Neural progenitor cell (in vitro differentiated cells): ENCODE results near the gene CADM1. TPM values are rescaled to one million over a fixed set of nuclear protein-coding genes. Genes with fewer than 3 reads are reported as not detected.

Source experiments
- DNase-seq: peaks from one replicate; pipeline ENCODE4 v3.0.0-alpha.2; 2016; ENCODE audit warnings: low spot score
- H2AFZ ChIP-seq: fragments of 200-600 bp; sonication (generic); replicated peaks from 2 replicates; pipeline ENCODE4 v1.6.1; 2016; ENCODE audit warnings: antibody characterized with exemption
- H3F3A ChIP-seq: fragments of 200-600 bp; sonication (generic); 2 replicates; pipeline ENCODE4 v1.6.1; 2016; ENCODE audit warnings: antibody characterized with exemption, low read depth
- H3K27ac ChIP-seq: fragments of 200-600 bp; sonication (generic); 2 replicates; pipeline ENCODE4 v1.5.1; 2016; ENCODE audit warnings: mild to moderate bottlenecking
- H3K27me3 ChIP-seq: fragments of 200-600 bp; sonication (generic); 2 replicates; pipeline ENCODE4 v1.6.1; 2016; ENCODE audit warnings: mild to moderate bottlenecking, moderate library complexity
- H3K36me3 ChIP-seq: fragments of 200-600 bp; sonication (generic); 2 replicates; pipeline ENCODE4 v1.5.1; 2016
- H3K4me1 ChIP-seq: fragments of 200-600 bp; sonication (generic); 2 replicates; pipeline ENCODE4 v1.6.1; 2016; ENCODE audit warnings: mixed run types
- H3K4me2 ChIP-seq: fragments of 200-600 bp; sonication (generic); 2 replicates; pipeline ENCODE4 v1.6.1; 2016
- H3K4me3 ChIP-seq: fragments of 200-600 bp; sonication (generic); 2 replicates; pipeline ENCODE4 v1.5.1; 2016
- H3K79me2 ChIP-seq: fragments of 200-600 bp; sonication (generic); 2 replicates; pipeline ENCODE4 v1.6.1; 2016; ENCODE audit warnings: low read depth
- H3K9ac ChIP-seq: fragments of 200-600 bp; sonication (generic); 2 replicates; pipeline ENCODE4 v1.6.1; 2016
- H3K9me3 ChIP-seq: fragments of 200-600 bp; sonication (generic); 2 replicates; pipeline ENCODE4 v1.5.1; 2016; ENCODE audit warnings: low read depth
- H4K20me1 ChIP-seq: fragments of 200-600 bp; sonication (generic); 2 replicates; pipeline ENCODE4 v1.6.1; 2016; ENCODE audit warnings: low read depth
- H3K27ac Mint-ChIP-seq: 3 replicates; pipeline ENCODE4 v1.8.0; 2021; ENCODE audit warnings: mixed read lengths
- H3K27me3 Mint-ChIP-seq: 2 replicates; pipeline ENCODE4 v1.8.0; 2022; ENCODE audit warnings: low read depth, mild to moderate bottlenecking, inconsistent platforms, moderate library complexity, mixed read lengths; ENCODE audit not compliant: insufficient read depth
- H3K36me3 Mint-ChIP-seq: 3 replicates; pipeline ENCODE4 v1.8.0; 2021; ENCODE audit warnings: mixed read lengths
- H3K4me1 Mint-ChIP-seq: 3 replicates; pipeline ENCODE4 v1.8.0; 2021; ENCODE audit warnings: mixed read lengths
- H3K4me3 Mint-ChIP-seq: 3 replicates; pipeline ENCODE4 v1.8.0; 2021; ENCODE audit warnings: mild to moderate bottlenecking, moderate library complexity, mixed read lengths
- H3K9me3 Mint-ChIP-seq: 3 replicates; pipeline ENCODE4 v1.8.0; 2020; ENCODE audit warnings: mixed read lengths
- CTCF ChIP-seq: fragments of 200-600 bp; sonication (generic); IDR thresholded peaks from 2 replicates; pipeline ENCODE4 v1.5.1; 2017; ENCODE audit warnings: antibody characterized with exemption, mild to moderate bottlenecking
- EZH2 ChIP-seq: fragments of 200-600 bp; sonication (generic); IDR thresholded peaks from 2 replicates; pipeline ENCODE4 v1.6.1; 2017; ENCODE audit warnings: antibody characterized with exemption, mild to moderate bottlenecking, moderate library complexity
- EZH2phosphoT487 ChIP-seq: fragments of 200-600 bp; sonication (generic); IDR thresholded peaks from 2 replicates; pipeline ENCODE4 v1.6.1; 2017; ENCODE audit warnings: antibody characterized with exemption
- total RNA-seq: library from RNA; depleted of rRNA; stranded (reverse); fragments of >200 nt; gene quantifications from 2 replicates; pipeline ENCODE4 v1.2.3, GENCODE V29; 2015; ENCODE audit warnings: low replicate concordance

The CADM1 gene
- total RNA-seq, 1 donor from 2014 or later, result 123 TPM

DNA sequence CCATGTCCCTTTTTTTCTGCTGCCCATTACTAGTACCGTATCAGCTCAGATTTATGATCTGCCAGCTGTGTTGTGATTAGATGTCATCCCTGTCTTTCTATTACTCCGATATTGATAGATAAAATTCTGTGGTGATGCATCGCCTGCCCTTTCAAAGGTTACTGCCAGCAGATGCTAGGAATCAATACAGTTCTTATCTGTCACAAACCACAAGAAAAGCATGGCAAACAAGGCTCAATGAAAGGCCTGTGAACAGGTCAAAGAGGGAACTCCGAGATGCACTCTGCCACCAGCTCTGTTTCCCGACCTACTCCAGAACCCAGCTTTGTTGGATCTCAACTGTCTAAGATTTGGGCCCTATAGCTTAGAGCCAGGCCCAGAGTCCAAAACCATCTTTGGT lies 246.0 kb downstream of the CADM1 start:
- Histone ChIP-seq H3K27me3 (no peaks in the 10 kb centered on the region), H3K36me3 (no peaks in the 10 kb centered on the region), H3K9me3 (no peaks in the 10 kb centered on the region), H3K4me1 (peaks cover 6% of the 10 kb centered on the region), H3K4me2 (no peak overlapping the region), H3F3A (no peaks in the 10 kb centered on the region), H3K79me2 (no peaks in the 10 kb centered on the region), H3K27ac (no peak overlapping the region), H3K9ac (no peak overlapping the region), H2AFZ (no peak overlapping the region), H4K20me1 (no peaks in the 10 kb centered on the region), H3K4me3 (no peak overlapping the region)
- no peaks in the 10 kb centered on the region for H3K9me3 Mint-ChIP-seq
- H3K27me3 Mint-ChIP-seq, result no peaks in the 10 kb centered on the region
- TF ChIP-seq EZH2 (no peak), CTCF (no peak), EZH2phosphoT487 (no peak)
- no peak for DNase-seq
- H3K27ac Mint-ChIP-seq, result no peak overlapping the region
- no peak overlapping the region for H3K4me3 Mint-ChIP-seq
- peaks cover 10% of the 10 kb centered on the region for H3K4me1 Mint-ChIP-seq
- H3K36me3 Mint-ChIP-seq, result peaks cover 4% of the 10 kb centered on the region

GRCh38 chr11:115257678-115258077 lies 246.5 kb downstream of the CADM1 start:
- Mint-ChIP-seq H3K4me3 (no peak overlapping the region), H3K9me3 (no peaks in the 10 kb centered on the region), H3K27ac (no peak overlapping the region), H3K4me1 (peaks cover 10% of the 10 kb centered on the region), H3K36me3 (peaks cover 4% of the 10 kb centered on the region), H3K27me3 (no peaks in the 10 kb centered on the region)
- no peaks in the 10 kb centered on the region for H3K36me3 ChIP-seq
- no peaks in the 10 kb centered on the region for H3K9me3 ChIP-seq
- no peaks in the 10 kb centered on the region for H3K79me2 ChIP-seq
- no peaks in the 10 kb centered on the region for H4K20me1 ChIP-seq
- no peak overlapping the region for H3K4me2 ChIP-seq
- no peak overlapping the region for H3K27ac ChIP-seq
- peaks cover 5% of the 10 kb centered on the region for H3K4me1 ChIP-seq
- no peaks in the 10 kb centered on the region for H3F3A ChIP-seq
- no peak overlapping the region for H2AFZ ChIP-seq
- H3K4me3 ChIP-seq, result no peak overlapping the region
- no peak overlapping the region for H3K9ac ChIP-seq
- no peak for TF ChIP-seq EZH2
- no peak for DNase-seq
- no peaks in the 10 kb centered on the region for H3K27me3 ChIP-seq

DNA sequence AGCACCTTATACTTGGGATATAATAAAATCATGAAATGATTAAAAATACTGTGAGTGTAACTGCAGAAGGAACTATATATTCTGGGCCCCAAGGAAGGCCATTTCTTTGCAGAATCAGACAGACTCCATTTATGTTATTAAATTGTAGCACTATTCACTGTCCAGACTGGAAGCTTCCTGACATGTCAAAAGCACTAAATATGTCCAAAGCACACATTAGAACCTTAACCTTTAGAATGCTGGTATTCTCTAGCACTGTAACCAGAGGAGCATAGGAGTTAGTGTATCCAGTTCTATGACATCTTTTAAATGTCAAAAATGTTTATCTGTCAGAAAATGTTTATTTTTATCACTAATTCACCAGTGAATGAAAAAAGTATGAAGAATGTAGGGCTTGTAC lies 246.9 kb downstream of the CADM1 start:
- no peak overlapping the region for H3K27ac Mint-ChIP-seq
- no peak overlapping the region for H2AFZ ChIP-seq
- no peaks in the 10 kb centered on the region for H3F3A ChIP-seq
- H3K27me3 ChIP-seq, result no peaks in the 10 kb centered on the region
- TF ChIP-seq CTCF (no peak), EZH2phosphoT487 (no peak), EZH2 (no peak)
- H3K27ac ChIP-seq, result no peak overlapping the region
- H3K4me2 ChIP-seq, result no peak overlapping the region
- peaks cover 4% of the 10 kb centered on the region for H3K36me3 Mint-ChIP-seq
- no peak overlapping the region for H3K4me3 ChIP-seq
- H3K9me3 Mint-ChIP-seq, result no peaks in the 10 kb centered on the region
- no peak for DNase-seq
- no peaks in the 10 kb centered on the region for H3K36me3 ChIP-seq
- H3K4me3 Mint-ChIP-seq, result no peak overlapping the region
- no peak overlapping the region for H3K9ac ChIP-seq
- H3K27me3 Mint-ChIP-seq, result no peaks in the 10 kb centered on the region
- peaks cover 10% of the 10 kb centered on the region for H3K4me1 Mint-ChIP-seq
- H4K20me1 ChIP-seq, result no peaks in the 10 kb centered on the region
- no peaks in the 10 kb centered on the region for H3K79me2 ChIP-seq
- H3K9me3 ChIP-seq, result no peaks in the 10 kb centered on the region
- H3K4me1 ChIP-seq, result peaks cover 1% of the 10 kb centered on the region

DNA sequence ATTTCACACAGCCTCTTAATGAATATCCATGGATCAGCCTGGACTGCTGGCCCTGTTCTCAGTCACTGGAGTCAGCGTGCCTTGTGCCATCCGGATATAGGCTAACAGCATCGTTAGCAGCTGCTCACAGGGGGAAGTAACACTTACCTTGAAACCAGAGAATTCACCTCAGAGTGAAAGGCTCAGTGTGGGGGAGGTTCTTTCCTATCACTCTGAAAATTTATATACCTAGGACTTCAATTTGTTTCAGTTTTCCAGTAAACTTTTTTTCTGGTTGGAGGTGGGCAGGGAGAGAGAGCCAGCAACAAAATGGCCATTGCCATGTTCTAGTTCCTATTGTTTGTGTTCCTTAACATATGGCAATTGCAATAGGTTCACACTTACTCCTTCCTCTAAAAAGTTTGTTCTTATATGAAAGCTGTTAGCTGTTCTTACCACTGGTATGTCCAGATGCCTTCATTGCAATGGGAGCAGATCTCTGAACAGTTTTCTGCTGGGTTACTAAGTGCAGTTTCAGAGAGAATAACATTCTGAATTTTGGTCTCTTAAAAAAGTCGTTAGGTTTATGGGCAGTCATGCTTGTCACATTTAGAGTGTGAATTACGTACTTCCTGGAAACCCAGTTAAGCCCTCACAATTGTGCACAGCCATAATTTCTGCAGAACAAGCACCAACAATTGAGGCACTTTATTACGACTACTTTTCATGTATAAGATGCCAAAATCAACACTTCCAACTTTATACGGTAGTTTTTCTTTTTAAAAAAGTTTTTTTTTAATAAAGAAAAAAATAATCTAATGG lies 247.6 kb downstream of the CADM1 start:
- H3K4me1 Mint-ChIP-seq, result peaks cover 10% of the 10 kb centered on the region

More for the DNA sequence above, 247.6 kb downstream of the CADM1 start:
- TF ChIP-seq EZH2phosphoT487 (no peak), CTCF (no peak)
- Histone ChIP-seq H3K9me3 (no peaks in the 10 kb centered on the region), H3K27me3 (no peaks in the 10 kb centered on the region), H2AFZ (no peak overlapping the region), H3K27ac (no peak overlapping the region), H3K4me2 (no peak overlapping the region), H3K79me2 (no peaks in the 10 kb centered on the region), H3K4me1 (no peaks in the 10 kb centered on the region), H3F3A (no peaks in the 10 kb centered on the region), H3K9ac (no peak overlapping the region), H3K36me3 (no peaks in the 10 kb centered on the region), H3K4me3 (no peak overlapping the region), H4K20me1 (no peaks in the 10 kb centered on the region)
- no peaks in the 10 kb centered on the region for H3K9me3 Mint-ChIP-seq
- H3K4me3 Mint-ChIP-seq, result no peak overlapping the region
- DNase-seq, result no peak
- H3K27me3 Mint-ChIP-seq, result no peaks in the 10 kb centered on the region
- H3K27ac Mint-ChIP-seq, result no peak overlapping the region
- peaks cover 4% of the 10 kb centered on the region for H3K36me3 Mint-ChIP-seq
